GM12878 (cell line): ENCODE measurements around the gene SLC24A3. TPM values are rescaled to one million over a fixed set of nuclear protein-coding genes. Genes with fewer than 3 reads are reported as not detected.

Experiments used
- ATAC-seq: fragments of 200-7000 bp; cut with Tn5 transposase; 3 replicates; pipeline ENCODE4 v1.9.1; 2020; ENCODE audit warnings: mild to moderate bottlenecking, moderate library complexity
- BruUV-seq: library from RNA; stranded (reverse); fragments of 400-500 nt; replicated peaks from 2 replicates; lab custom pipeline; 2021; lab: Mats Ljungman, UMichigan
- CTCF ChIA-PET: fragments of 300-600 bp; sonication (Branson Sonifier 250); formaldehyde crosslinking; extraction: SDS; loops from one replicate; lab custom pipeline; 2021; ENCODE audit warnings: inconsistent platforms; lab: Yijun Ruan, JAX
- POLR2A ChIA-PET: fragments of 350-600 bp; formaldehyde crosslinking; extraction: SDS; loops from one replicate; lab custom pipeline; 2021; ENCODE audit warnings: inconsistent platforms; lab: Charles Lee
- RAD21 ChIA-PET: fragments of 300-600 bp; sonication (Branson Sonifier 250); formaldehyde crosslinking; loops from one replicate; lab custom pipeline; 2023; ENCODE audit warnings: antibody characterized with exemption; ENCODE audit not compliant: unreplicated experiment; lab: Charles Lee
- SMC1A ChIA-PET: fragments of 300-600 bp; sonication (Branson Sonifier 250); formaldehyde crosslinking; loops from one replicate; lab custom pipeline; 2023; ENCODE audit not compliant: unreplicated experiment, uncharacterized antibody; lab: Charles Lee
- DNase-seq: peaks from one replicate; pipeline ENCODE4 v3.0.0-alpha.2; 2011; ENCODE audit warnings: low read depth, low spot score
- FAIRE-seq: peaks from 3 replicates; lab custom pipeline; 2011; peaks lifted over from hg19 to GRCh38; lab: Jason Lieb, UNC
- H2AFZ ChIP-seq: 2 replicates; pipeline ENCODE4 v1.6.0; 2011; ENCODE audit warnings: low read depth, low read length, control low read depth; ENCODE audit not compliant: control insufficient read depth
- H3K27ac ChIP-seq: 2 replicates; pipeline ENCODE4 v1.5.1; 2011; ENCODE audit warnings: control low read depth; ENCODE audit not compliant: control insufficient read depth, insufficient read depth
- H3K27me3 ChIP-seq, 2 experiments: replicated peaks in 1 of 2; 2 replicates each; pipeline versions ENCODE4 v1.6.0 to v1.6.1; 2011; ENCODE audit warnings: low read length in 1 of 2; ENCODE audit not compliant: control insufficient read depth in 2 of 2, insufficient read depth in 2 of 2
- H3K36me3 ChIP-seq, 2 experiments: 2 replicates each; pipeline ENCODE4 v1.5.1; 2011; ENCODE audit warnings: low read length in 1 of 2; ENCODE audit not compliant: control insufficient read depth in 2 of 2, insufficient read depth in 2 of 2
- H3K4me1 ChIP-seq: 2 replicates; pipeline ENCODE4 v1.6.1; 2011; ENCODE audit warnings: mild to moderate bottlenecking, low read length, moderate library complexity, mixed read lengths; ENCODE audit not compliant: control insufficient read depth, insufficient read depth
- H3K4me2 ChIP-seq: 2 replicates; pipeline ENCODE4 v1.6.0; 2011; ENCODE audit warnings: control low read depth; ENCODE audit not compliant: control insufficient read depth, insufficient read depth
- H3K4me3 ChIP-seq: fragments of 200-600 bp; sonication (generic); 2 replicates; pipeline ENCODE4 v1.5.1; 2016
- H3K79me2 ChIP-seq: 2 replicates; pipeline ENCODE4 v1.6.0; 2011; ENCODE audit warnings: low read length; ENCODE audit not compliant: control insufficient read depth, insufficient read depth
- H3K9ac ChIP-seq: 2 replicates; pipeline ENCODE4 v1.8.0; 2011; ENCODE audit warnings: low read length, control low read depth, mixed read lengths; ENCODE audit not compliant: control insufficient read depth, insufficient read depth
- H3K9me3 ChIP-seq: replicated peaks from 3 replicates; pipeline ENCODE4 v1.5.1; 2011; ENCODE audit warnings: mild to moderate bottlenecking, low read length; ENCODE audit not compliant: control insufficient read depth, insufficient read depth
- H4K20me1 ChIP-seq: 2 replicates; pipeline ENCODE4 v1.6.0; 2011; ENCODE audit not compliant: control insufficient read depth, insufficient read depth
- ATF2 ChIP-seq: IDR thresholded peaks from 2 replicates; pipeline ENCODE4 v1.6.1; 2012; ENCODE audit warnings: low read length, inconsistent platforms
- CREB1 ChIP-seq: IDR thresholded peaks from 2 replicates; pipeline ENCODE4 v1.6.1; 2012; ENCODE audit warnings: low read depth, mild to moderate bottlenecking, inconsistent platforms
- FOXK2 ChIP-seq: fragments of 450-650 bp; IDR thresholded peaks from 2 replicates; pipeline ENCODE4 v1.6.1; 2017; ENCODE audit warnings: mild to moderate bottlenecking, moderate library complexity
- HDAC6 ChIP-seq: fragments of 200-600 bp; sonication (generic); IDR thresholded peaks from one replicate; pipeline ENCODE4 v1.8.0; 2017; ENCODE audit warnings: antibody characterized with exemption; ENCODE audit not compliant: unreplicated experiment
- JUNB ChIP-seq: IDR thresholded peaks from 2 replicates; pipeline ENCODE4 v1.6.1; 2016; ENCODE audit warnings: antibody characterized with exemption, mild to moderate bottlenecking
- MEF2A ChIP-seq: IDR thresholded peaks from 2 replicates; pipeline ENCODE4 v1.6.1; 2011; ENCODE audit warnings: low read depth, mild to moderate bottlenecking, low read length, moderate library complexity; ENCODE audit not compliant: insufficient read depth
- RFX5 ChIP-seq: IDR thresholded peaks from 2 replicates; pipeline ENCODE4 v1.6.1; 2011; ENCODE audit warnings: low read depth, low read length, improper control_type of control experiment
- SREBF2 ChIP-seq: IDR thresholded peaks from 2 replicates; pipeline ENCODE4 v1.6.1; 2012; ENCODE audit warnings: mild to moderate bottlenecking, low read length
- SUPT20H ChIP-seq: IDR thresholded peaks from 2 replicates; pipeline ENCODE4 v1.6.1; 2011; ENCODE audit warnings: low read depth, mild to moderate bottlenecking, low read length, moderate library complexity, borderline replicate concordance; ENCODE audit not compliant: control insufficient read depth
- TARDBP ChIP-seq: IDR thresholded peaks from 2 replicates; pipeline ENCODE4 v1.6.1; 2016; ENCODE audit warnings: borderline replicate concordance
- YBX1 ChIP-seq: fragments of 450-650 bp; IDR thresholded peaks from 2 replicates; pipeline ENCODE4 v1.6.1; 2016; ENCODE audit warnings: antibody characterized with exemption
- ZBED1 ChIP-seq: IDR thresholded peaks from 2 replicates; pipeline ENCODE4 v1.6.1; 2016; ENCODE audit warnings: borderline replicate concordance
- ZNF24 ChIP-seq: fragments of 450-650 bp; IDR thresholded peaks from 2 replicates; pipeline ENCODE4 v1.6.1; 2017; ENCODE audit warnings: antibody characterized with exemption, mild to moderate bottlenecking
- WGBS: methylation state at CpG from one replicate; pipeline ENCODE4 v1.1.6; 2016; ENCODE audit warnings: low lambda C conversion rate; ENCODE audit not compliant: insufficient replicate concordance, insufficient coverage; ENCODE audit errors: missing lambda C conversion rate; 5-methylcytosine and 5-hydroxymethylcytosine counted together
- in situ Hi-C: fragments of 300-500 bp; cut with MboI; formaldehyde crosslinking; loops from 9 replicates; pipeline ENCODE4 v1.14.3; 2018; ENCODE audit warnings: mixed read lengths
- intact Hi-C: fragments of 100-400 bp; cut with micrococcal nuclease; formaldehyde crosslinking; loops from one replicate; pipeline ENCODE4 v1.14.2; 2022; ENCODE audit not compliant: unreplicated experiment
- polyA plus RNA-seq, 11 experiments: library from polyadenylated mRNA; depleted of rRNA in 4 of 11; unstranded in 6 of 11; stranded (reverse) in 5 of 11; fragments of >200 nt; fragmentation: Nextera tagmentation in 4 of 11; fragmentation: Illumina TruSeq in 1 of 11; extraction: Ambion mirVana in 4 of 11; extraction: Trizol in 1 of 11; gene quantifications; 1 replicate in 1 of 11; 2 replicates in 10 of 11; pipeline versions ENCODE4 v1.2.1 to v1.2.3, GENCODE V29; 2011 to 2016; ENCODE audit warnings: inconsistent platforms in 2 of 11, missing spikeins in 2 of 11, low read depth in 1 of 11
- total RNA-seq, 4 experiments: library from RNA; depleted of rRNA in 3 of 4; stranded (reverse); fragments of >200 nt in 3 of 4; fragmentation: Illumina TruSeq in 1 of 4; extraction: Trizol in 1 of 4; gene quantifications; 2 replicates each; pipeline versions ENCODE4 v1.2.1 to v1.2.3, GENCODE V29; 2013 to 2021
- TF ChIP-seq, protein P1 (sequence below): IDR thresholded peaks from 2 replicates; pipeline ENCODE4 v1.6.1; 2012; ENCODE audit warnings: low read depth, low read length, improper control_type of control experiment

The SLC24A3 gene
- total and polyA plus RNA-seq, 10 of the 15 experiments (the other 5 are each of a cell fraction or from before 2014, with no cell fraction given) = 0.04 TPM; not detected in 9

DNA sequence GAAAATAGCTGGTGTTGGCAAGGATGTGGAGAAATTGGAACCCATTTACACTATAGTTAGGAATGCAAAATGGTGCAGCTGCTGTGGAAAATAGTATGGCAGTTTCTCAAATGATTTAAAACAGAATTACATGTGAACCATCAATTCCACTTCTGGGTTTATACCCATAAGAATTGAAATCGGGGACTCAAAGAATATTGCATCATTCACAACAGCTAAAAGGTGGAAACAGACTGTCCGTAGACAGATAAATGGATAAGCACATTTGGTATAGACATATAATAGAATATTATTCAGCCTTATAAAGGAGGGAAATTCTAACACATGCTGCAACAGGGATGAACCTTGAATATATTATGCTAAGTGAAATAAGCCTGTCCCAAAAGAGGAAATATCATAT is 355.7 kb downstream of the SLC24A3 start:
- ATAC-seq (no peak), DNase-seq (no peak), FAIRE-seq (no peak)
- RAD21 ChIA-PET = no interaction called here
- H3K9me3 ChIP-seq = no peaks in the 10 kb centered on the region; the same call in 2 of the 3 replicates
- H3K27ac ChIP-seq = no peak overlapping the region
- no peak overlapping the region for H2AFZ ChIP-seq
- no peak overlapping the region for H3K9ac ChIP-seq
- SMC1A ChIA-PET = no interaction called here
- BruUV-seq = no TSS peak
- no peaks in the 10 kb centered on the region for H3K4me1 ChIP-seq
- no peaks in the 10 kb centered on the region for H3K27me3 ChIP-seq
- TF ChIP-seq JUNB (no peak), ZBED1 (no peak), HDAC6 (no peak), TARDBP (no peak), YBX1 (no peak), ATF2 (no peak), ZNF24 (no peak), FOXK2 (no peak), RFX5 (no peak), SREBF2 (no peak), MEF2A (no peak), SUPT20H (no peak), CREB1 (no peak)
- TF ChIP-seq, protein P1, sequence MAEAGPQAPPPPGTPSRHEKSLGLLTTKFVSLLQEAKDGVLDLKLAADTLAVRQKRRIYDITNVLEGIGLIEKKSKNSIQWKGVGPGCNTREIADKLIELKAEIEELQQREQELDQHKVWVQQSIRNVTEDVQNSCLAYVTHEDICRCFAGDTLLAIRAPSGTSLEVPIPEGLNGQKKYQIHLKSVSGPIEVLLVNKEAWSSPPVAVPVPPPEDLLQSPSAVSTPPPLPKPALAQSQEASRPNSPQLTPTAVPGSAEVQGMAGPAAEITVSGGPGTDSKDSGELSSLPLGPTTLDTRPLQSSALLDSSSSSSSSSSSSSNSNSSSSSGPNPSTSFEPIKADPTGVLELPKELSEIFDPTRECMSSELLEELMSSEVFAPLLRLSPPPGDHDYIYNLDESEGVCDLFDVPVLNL = no peak
- intact Hi-C loops = no loop called here
- no peaks in the 10 kb centered on the region for H3K36me3 ChIP-seq
- CTCF ChIA-PET = no interaction called here
- WGBS = 38% methylated on average over 2 of the region's 2 CpGs
- POLR2A ChIA-PET = no interaction called here
- H3K4me2 ChIP-seq = no peak overlapping the region
- in situ Hi-C loops = no loop called here
- H3K4me3 ChIP-seq = no peak overlapping the region
- no peaks in the 10 kb centered on the region for H3K79me2 ChIP-seq
- H4K20me1 ChIP-seq = no peaks in the 10 kb centered on the region
